Measurements from ENCODE around the gene CLEC20A.

Gene CLEC20A

GRCh38 chr1:178496410-178497135, at the start of gene CLEC20A:
Gene CLEC20A (minus strand): TSS chr1:178496964. CDS start chr1:178496939, 25 bp downstream.
- no peak within 1 kb of the TSS for H3K4me3 Mint-ChIP-seq
- ATAC-seq = no peak
- no peaks in the 10 kb centered on the region for H3K4me1 Mint-ChIP-seq
- H3K27ac Mint-ChIP-seq = no peak within 1 kb of the TSS
- no peaks in the 10 kb centered on the region for H3K9me3 Mint-ChIP-seq
- H3K36me3 Mint-ChIP-seq (ENCODE audit: low read depth) = no peaks in the 10 kb centered on the region
- DNase-seq = no peak
- peaks cover under 1% of the 10 kb centered on the region for H3K27me3 Mint-ChIP-seq

GRCh38 chr1:178544531-178544930, 47.8 kb upstream of the CLEC20A start:
- no peak overlapping the region for H3K27ac Mint-ChIP-seq
- H3K36me3 Mint-ChIP-seq (ENCODE audit: low read depth) = peaks cover 3% of the 10 kb centered on the region
- H3K4me1 Mint-ChIP-seq = peaks cover 2% of the 10 kb centered on the region
- H3K4me3 Mint-ChIP-seq = no peak overlapping the region
- H3K27me3 Mint-ChIP-seq = no peaks in the 10 kb centered on the region
- no peak for DNase-seq
- no peaks in the 10 kb centered on the region for H3K9me3 Mint-ChIP-seq
- ATAC-seq = no peak

GRCh38 chr1:178543290-178543607, 46.5 kb upstream of the CLEC20A start:
- DNase-seq = no peak
- Mint-ChIP-seq H3K4me1 (peaks cover 2% of the 10 kb centered on the region), H3K4me3 (peak overlapping the region; percentile 87), H3K27ac (peak overlapping the region; percentile 31), H3K9me3 (no peaks in the 10 kb centered on the region), H3K36me3 (ENCODE audit: low read depth) (peaks cover 3% of the 10 kb centered on the region), H3K27me3 (no peaks in the 10 kb centered on the region)
- no peak for ATAC-seq

GRCh38 chr1:178542554-178543289, 46.0 kb upstream of the CLEC20A start:
- H3K9me3 Mint-ChIP-seq = no peaks in the 10 kb centered on the region
- H3K27ac Mint-ChIP-seq = peak overlapping the region; percentile 84
- DNase-seq (peak; percentile 95), ATAC-seq (peak; percentile 83)
- H3K36me3 Mint-ChIP-seq (ENCODE audit: low read depth) = peaks cover 2% of the 10 kb centered on the region
- H3K4me1 Mint-ChIP-seq = peaks cover 2% of the 10 kb centered on the region
- H3K4me3 Mint-ChIP-seq = peak overlapping the region; percentile 87
- H3K27me3 Mint-ChIP-seq = no peaks in the 10 kb centered on the region

- Mint-ChIP-seq H3K36me3 (ENCODE audit: low read depth) (no peaks in the 10 kb centered on the region), H3K4me1 (peaks cover 2% of the 10 kb centered on the region), H3K4me3 (peak overlapping the region; percentile 87), H3K27ac (peak overlapping the region; percentile 84), H3K9me3 (no peaks in the 10 kb centered on the region), H3K27me3 (no peaks in the 10 kb centered on the region)
- peak; percentile 55 for ATAC-seq
- DNase-seq = peak; percentile 56
These were observed 45.2 kb upstream of the CLEC20A start for GRCh38 chr1:178541829-178542553.

GRCh38 chr1:178541379-178541778, 44.6 kb upstream of the CLEC20A start:
- Mint-ChIP-seq H3K9me3 (no peaks in the 10 kb centered on the region), H3K4me3 (peak overlapping the region; percentile 87)
- ATAC-seq = no peak

GRCh38 chr1:178540646-178541045, 43.9 kb upstream of the CLEC20A start:
- ATAC-seq = no peak
- DNase-seq = no peak
- H3K9me3 Mint-ChIP-seq = no peaks in the 10 kb centered on the region
- no peaks in the 10 kb centered on the region for H3K27me3 Mint-ChIP-seq
- H3K4me1 Mint-ChIP-seq = peaks cover 2% of the 10 kb centered on the region
- no peak overlapping the region for H3K4me3 Mint-ChIP-seq
- no peaks in the 10 kb centered on the region for H3K36me3 Mint-ChIP-seq (ENCODE audit: low read depth)
- H3K27ac Mint-ChIP-seq = no peak overlapping the region

More at GRCh38 chr1:178541379-178541778, 44.6 kb upstream of the CLEC20A start:
- H3K4me1 Mint-ChIP-seq = peaks cover 2% of the 10 kb centered on the region
- H3K27ac Mint-ChIP-seq = no peak overlapping the region
- no peaks in the 10 kb centered on the region for H3K27me3 Mint-ChIP-seq
- H3K36me3 Mint-ChIP-seq (ENCODE audit: low read depth) = no peaks in the 10 kb centered on the region
- DNase-seq = no peak

GRCh38 chr1:178540204-178540603, 43.4 kb upstream of the CLEC20A start:
- Mint-ChIP-seq H3K4me3 (no peak overlapping the region), H3K36me3 (ENCODE audit: low read depth) (no peaks in the 10 kb centered on the region), H3K4me1 (peaks cover 2% of the 10 kb centered on the region), H3K9me3 (no peaks in the 10 kb centered on the region), H3K27ac (no peak overlapping the region), H3K27me3 (no peaks in the 10 kb centered on the region)
- no peak for DNase-seq
- no peak for ATAC-seq

GRCh38 chr1:178539291-178539690, 42.5 kb upstream of the CLEC20A start:
- Mint-ChIP-seq H3K4me1 (no peaks in the 10 kb centered on the region), H3K36me3 (ENCODE audit: low read depth) (no peaks in the 10 kb centered on the region), H3K9me3 (no peaks in the 10 kb centered on the region), H3K27ac (no peak overlapping the region), H3K4me3 (no peak overlapping the region), H3K27me3 (no peaks in the 10 kb centered on the region)
- DNase-seq (no peak), ATAC-seq (no peak)

GRCh38 chr1:178538192-178538916, 41.6 kb upstream of the CLEC20A start:
- no peak for DNase-seq
- Mint-ChIP-seq H3K27me3 (no peaks in the 10 kb centered on the region), H3K27ac (no peak overlapping the region), H3K9me3 (no peaks in the 10 kb centered on the region), H3K4me3 (no peak overlapping the region), H3K4me1 (no peaks in the 10 kb centered on the region), H3K36me3 (ENCODE audit: low read depth) (no peaks in the 10 kb centered on the region)
- ATAC-seq = no peak

GRCh38 chr1:178537382-178538090, 40.8 kb upstream of the CLEC20A start:
- ATAC-seq (no peak), DNase-seq (no peak)
- no peaks in the 10 kb centered on the region for H3K27me3 Mint-ChIP-seq
- H3K4me1 Mint-ChIP-seq = no peaks in the 10 kb centered on the region
- H3K4me3 Mint-ChIP-seq = no peak overlapping the region
- no peaks in the 10 kb centered on the region for H3K36me3 Mint-ChIP-seq (ENCODE audit: low read depth)
- no peak overlapping the region for H3K27ac Mint-ChIP-seq
- no peaks in the 10 kb centered on the region for H3K9me3 Mint-ChIP-seq

- Mint-ChIP-seq H3K4me3 (no peak overlapping the region), H3K9me3 (no peaks in the 10 kb centered on the region), H3K36me3 (ENCODE audit: low read depth) (no peaks in the 10 kb centered on the region), H3K27me3 (no peaks in the 10 kb centered on the region), H3K27ac (no peak overlapping the region), H3K4me1 (no peaks in the 10 kb centered on the region)
- ATAC-seq (no peak), DNase-seq (no peak)
These were observed 40.1 kb upstream of the CLEC20A start for GRCh38 chr1:178536844-178537371.

GRCh38 chr1:178536329-178536728, 39.6 kb upstream of the CLEC20A start:
- no peak for DNase-seq
- Mint-ChIP-seq H3K9me3 (no peaks in the 10 kb centered on the region), H3K4me3 (no peak overlapping the region), H3K27ac (no peak overlapping the region), H3K4me1 (no peaks in the 10 kb centered on the region), H3K36me3 (ENCODE audit: low read depth) (no peaks in the 10 kb centered on the region), H3K27me3 (no peaks in the 10 kb centered on the region)
- ATAC-seq = no peak

All from activated naive CD8-positive, alpha-beta T cell treated with anti-CD3 and anti-CD28 coated beads, Interleukin-2, amount 50 U/mL, for 24 hours (primary cell).